ENCODE results near the gene NBEA. TPM values are rescaled to one million over a fixed set of nuclear protein-coding genes. Genes with fewer than 3 reads are reported as not detected.
"Not testable (repeated sequence)": the region's sequence is repeated elsewhere in the genome, so short reads cannot be mapped to it uniquely, and the experiment has no call there.

Gene NBEA
- total and polyA plus RNA-seq, 11 donors: 5.0 to 39.2 (median 23.2) TPM

DNA sequence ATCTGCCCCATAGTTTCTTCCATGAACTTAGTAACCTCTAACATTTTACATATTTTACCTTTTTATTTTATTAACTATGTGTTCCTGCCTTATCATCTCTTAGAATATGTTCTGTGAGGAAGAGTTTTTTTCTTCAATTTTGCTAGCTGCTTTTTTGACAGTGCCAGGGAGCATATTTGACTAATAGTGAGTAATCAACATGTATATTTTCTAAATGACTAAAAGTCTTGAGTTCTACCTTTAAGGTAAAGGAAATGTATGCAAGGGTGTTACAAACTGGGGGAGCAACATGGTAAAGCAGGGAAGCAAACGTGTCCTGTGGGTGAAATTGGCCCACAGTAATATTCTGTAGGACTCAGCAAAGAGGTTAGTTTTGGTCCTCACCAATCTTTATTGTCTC lies 165.5 kb downstream of the NBEA start:
- Histone ChIP-seq H3K4me1 (no peaks in the 10 kb centered on the region), H3K27me3 (no peaks in the 10 kb centered on the region), H3K9me3 (no peaks in the 10 kb centered on the region), H3K27ac (no peak overlapping the region), H3K36me3 (peaks cover 0 to 9% (median 0%) of the 10 kb centered on the region in 9 donors), H3K4me3 (no peak overlapping the region)
- DNase-seq (no peak), ATAC-seq (no peak)
- 85 to 92% (median 90%) methylated on average over 1 of the region's 1 CpG for WGBS, 4 donors
- TF ChIP-seq POLR2A (IDR thresholded peaks at IDR 0.05): no peak
- TF ChIP-seq, protein P1, sequence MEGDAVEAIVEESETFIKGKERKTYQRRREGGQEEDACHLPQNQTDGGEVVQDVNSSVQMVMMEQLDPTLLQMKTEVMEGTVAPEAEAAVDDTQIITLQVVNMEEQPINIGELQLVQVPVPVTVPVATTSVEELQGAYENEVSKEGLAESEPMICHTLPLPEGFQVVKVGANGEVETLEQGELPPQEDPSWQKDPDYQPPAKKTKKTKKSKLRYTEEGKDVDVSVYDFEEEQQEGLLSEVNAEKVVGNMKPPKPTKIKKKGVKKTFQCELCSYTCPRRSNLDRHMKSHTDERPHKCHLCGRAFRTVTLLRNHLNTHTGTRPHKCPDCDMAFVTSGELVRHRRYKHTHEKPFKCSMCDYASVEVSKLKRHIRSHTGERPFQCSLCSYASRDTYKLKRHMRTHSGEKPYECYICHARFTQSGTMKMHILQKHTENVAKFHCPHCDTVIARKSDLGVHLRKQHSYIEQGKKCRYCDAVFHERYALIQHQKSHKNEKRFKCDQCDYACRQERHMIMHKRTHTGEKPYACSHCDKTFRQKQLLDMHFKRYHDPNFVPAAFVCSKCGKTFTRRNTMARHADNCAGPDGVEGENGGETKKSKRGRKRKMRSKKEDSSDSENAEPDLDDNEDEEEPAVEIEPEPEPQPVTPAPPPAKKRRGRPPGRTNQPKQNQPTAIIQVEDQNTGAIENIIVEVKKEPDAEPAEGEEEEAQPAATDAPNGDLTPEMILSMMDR (IDR thresholded peaks at IDR 0.05): no peak
- intact Hi-C loops (cut with DNase I): no loop called here

DNA sequence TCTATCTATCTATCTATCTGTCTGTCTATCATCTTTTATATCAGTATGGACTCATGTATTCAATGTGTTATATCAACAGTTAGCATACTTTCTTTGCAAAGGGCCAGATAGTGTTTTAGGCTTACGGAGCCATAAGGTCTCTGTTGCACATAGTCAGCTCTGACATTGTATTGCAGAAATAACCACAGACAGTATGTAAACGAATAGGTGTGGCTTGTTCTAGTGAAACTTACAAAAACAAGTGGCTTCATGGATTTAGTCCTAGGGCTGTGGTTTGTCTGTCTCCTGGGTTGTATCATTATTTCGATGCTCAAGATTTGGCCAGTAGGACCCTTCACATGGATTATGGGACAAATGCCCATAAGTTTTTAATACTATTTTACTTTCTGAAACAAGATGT lies 171.5 kb downstream of the NBEA start:
- peaks cover 0 to 13% (median 0%) of the 10 kb centered on the region in 9 donors for H3K36me3 ChIP-seq
- H3K4me3 ChIP-seq; ATAC-seq; H3K27me3 ChIP-seq; H3K27ac ChIP-seq; H3K4me1 ChIP-seq; DNase-seq; intact Hi-C loops (cut with DNase I); H3K9me3 ChIP-seq: not testable (repeated sequence)
- 94 to 99% (median 94%) methylated on average over 3 of the region's 3 CpGs for WGBS, 4 donors

DNA sequence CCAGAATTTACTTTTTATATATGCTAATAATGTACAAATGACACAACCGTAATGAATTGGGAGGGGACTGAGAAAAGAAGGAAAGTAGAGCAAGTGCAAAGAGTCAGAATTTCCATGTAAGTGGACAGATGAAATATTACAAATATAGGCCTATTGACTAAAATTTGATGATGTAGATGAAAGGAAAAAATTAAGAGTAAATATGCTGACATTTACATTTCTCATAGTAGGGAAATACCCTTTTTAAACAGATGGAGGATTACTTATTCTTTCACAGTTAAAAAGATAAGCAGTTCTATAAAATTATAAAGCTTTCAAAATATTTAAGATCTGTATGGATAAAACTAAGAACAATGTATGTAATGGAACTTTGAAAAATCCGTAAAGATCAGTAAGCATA lies 185.4 kb downstream of the NBEA start:
- no peak for TF ChIP-seq POLR2A (IDR thresholded peaks at IDR 0.05)
- TF ChIP-seq, protein P1 (IDR thresholded peaks at IDR 0.05): no peak
- DNase-seq: no peak
- WGBS, 4 donors: 68 to 98% (median 96%) methylated on average over 2 of the region's 2 CpGs
- Histone ChIP-seq H3K4me1 (no peaks in the 10 kb centered on the region), H3K27ac (no peak overlapping the region), H3K9me3 (no peaks in the 10 kb centered on the region), H3K4me3 (no peak overlapping the region), H3K36me3 (peaks cover 0 to 24% (median 0%) of the 10 kb centered on the region in 9 donors), H3K27me3 (no peaks in the 10 kb centered on the region)
- no peak for ATAC-seq
- intact Hi-C loops (cut with DNase I): no loop called here

DNA sequence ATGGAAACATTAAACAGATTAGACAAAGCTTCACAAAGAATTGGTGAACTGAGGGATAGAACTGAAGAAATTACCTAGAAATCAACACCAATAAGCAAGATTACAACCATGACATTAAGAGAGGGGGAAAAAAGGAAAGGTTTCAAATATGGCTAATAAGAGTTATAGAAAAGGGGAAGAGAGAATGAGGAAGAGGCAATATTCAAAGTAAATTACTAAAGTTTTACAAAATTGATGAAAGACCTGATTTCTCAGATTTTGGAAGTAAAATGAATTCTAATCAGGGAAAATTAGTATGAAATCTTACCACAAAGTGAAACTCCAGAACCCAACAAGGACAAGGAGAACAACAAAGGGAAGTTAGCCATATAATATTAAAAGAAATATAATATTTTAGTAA lies 187.4 kb downstream of the NBEA start:
- Histone ChIP-seq H3K9me3 (no peaks in the 10 kb centered on the region), H3K36me3 (peaks cover 0 to 20% (median 0%) of the 10 kb centered on the region in 9 donors), H3K4me3 (no peak overlapping the region), H3K4me1 (no peaks in the 10 kb centered on the region), H3K27ac (no peak overlapping the region), H3K27me3 (no peaks in the 10 kb centered on the region)
- no peak for DNase-seq
- no peak for ATAC-seq
- intact Hi-C loops (cut with DNase I): no loop called here
- TF ChIP-seq, protein P1 (IDR thresholded peaks at IDR 0.05): no peak
- no peak for TF ChIP-seq POLR2A (IDR thresholded peaks at IDR 0.05)

DNA sequence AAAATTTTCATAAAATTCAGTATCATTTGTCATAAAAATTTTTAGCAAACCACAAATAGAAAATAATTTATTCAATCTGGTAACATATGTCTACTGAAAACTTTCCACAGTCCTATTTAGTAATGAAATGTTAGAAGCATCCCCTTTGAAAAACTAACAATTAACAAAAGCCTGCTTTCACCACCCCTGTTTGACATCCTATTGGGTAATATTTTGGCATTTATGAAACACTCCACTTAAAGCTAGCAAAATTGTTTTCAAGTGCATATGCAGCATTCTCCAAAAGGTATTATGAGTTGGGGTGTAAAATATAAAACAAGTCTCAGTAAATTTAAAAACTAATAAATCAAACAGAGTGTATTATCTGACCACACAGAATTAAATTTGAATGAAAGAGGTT lies 189.4 kb downstream of the NBEA start:
- intact Hi-C loops (cut with DNase I): no loop called here
- H3K4me3 ChIP-seq: no peak overlapping the region
- no peak overlapping the region for H3K27ac ChIP-seq
- H3K9me3 ChIP-seq: no peaks in the 10 kb centered on the region
- no peaks in the 10 kb centered on the region for H3K4me1 ChIP-seq
- H3K27me3 ChIP-seq: no peaks in the 10 kb centered on the region
- peaks cover 0 to 7% (median 0%) of the 10 kb centered on the region in 9 donors for H3K36me3 ChIP-seq
- no peak for TF ChIP-seq POLR2A (IDR thresholded peaks at IDR 0.05)
- TF ChIP-seq, protein P1 (IDR thresholded peaks at IDR 0.05): no peak
- no peak for ATAC-seq
- DNase-seq: no peak

Data from heart left ventricle (tissue), 16 donors.